SK-N-SH (cell line): Measurements from ENCODE around the gene ACOT9.

ENCODE experiments used
- ELF1 ChIP-seq: IDR thresholded peaks from 2 replicates; pipeline ENCODE4 v1.4.0; 2012
- EP300 ChIP-seq, 2 experiments: IDR thresholded peaks; 2 replicates each; pipeline versions ENCODE4 v1.4.0 to v1.6.1; 2012; ENCODE audit warnings: borderline replicate concordance in 1 of 2, low read depth in 1 of 2, low read length in 1 of 2
- GABPA ChIP-seq: IDR thresholded peaks from 2 replicates; pipeline ENCODE4 v1.4.0; 2012; ENCODE audit warnings: low read depth, mild to moderate bottlenecking
- MXI1 ChIP-seq: IDR thresholded peaks from 2 replicates; pipeline ENCODE4 v1.6.1; 2012; ENCODE audit warnings: mild to moderate bottlenecking, low read depth, low read length, improper control_type of control experiment
- RCOR1 ChIP-seq: fragments of 150-350 bp; IDR thresholded peaks from 2 replicates; pipeline ENCODE4 v1.6.1; 2017; ENCODE audit warnings: antibody characterized with exemption, low read length
- RFX5 ChIP-seq: IDR thresholded peaks from 2 replicates; pipeline ENCODE4 v1.6.1; 2012; ENCODE audit warnings: mild to moderate bottlenecking, improper control_type of control experiment, low read length
- RXRA ChIP-seq: IDR thresholded peaks from 2 replicates; pipeline ENCODE4 v1.4.0; 2012; ENCODE audit warnings: low read depth, mild to moderate bottlenecking, borderline replicate concordance
- SIN3A ChIP-seq: IDR thresholded peaks from 2 replicates; pipeline ENCODE4 v1.6.1; 2012; ENCODE audit warnings: low read depth, mild to moderate bottlenecking, low read length, moderate library complexity, borderline replicate concordance
- TF ChIP-seq, protein P1 (sequence below): IDR thresholded peaks from 2 replicates; pipeline ENCODE4 v1.4.0; 2012; ENCODE audit warnings: low read depth
- TF ChIP-seq, protein P2 (sequence below): fragments of 200-600 bp; sonication (generic); IDR thresholded peaks from 2 replicates; pipeline ENCODE4 v1.6.1; 2017; ENCODE audit warnings: antibody characterized with exemption, mild to moderate bottlenecking, moderate library complexity
- TF ChIP-seq, protein P3 (sequence below): IDR thresholded peaks from 2 replicates; pipeline ENCODE4 v1.6.1; 2012; ENCODE audit warnings: mild to moderate bottlenecking, low read depth, low read length, moderate library complexity

DNA sequence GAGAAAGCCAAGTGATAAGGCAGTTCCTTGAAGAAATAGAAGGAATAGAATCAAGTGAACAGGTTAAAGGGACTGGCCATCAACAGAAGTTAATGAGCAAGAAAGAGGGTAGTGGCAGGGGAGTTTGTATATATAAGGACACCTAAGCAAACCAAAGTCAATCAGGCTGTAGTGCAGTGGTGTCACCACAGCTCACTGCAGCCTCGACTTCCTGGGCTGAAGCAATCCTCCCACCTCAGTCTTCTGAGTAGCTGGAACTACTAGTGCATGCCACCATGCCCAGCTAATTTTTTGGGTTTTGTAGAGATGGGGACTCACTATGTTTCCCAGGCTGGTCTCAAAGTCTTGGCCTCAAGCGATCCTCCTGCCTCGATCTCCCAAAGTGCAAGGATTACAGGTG, 15.9 kb downstream of the ACOT9 start:
- TF ChIP-seq, protein P1, sequence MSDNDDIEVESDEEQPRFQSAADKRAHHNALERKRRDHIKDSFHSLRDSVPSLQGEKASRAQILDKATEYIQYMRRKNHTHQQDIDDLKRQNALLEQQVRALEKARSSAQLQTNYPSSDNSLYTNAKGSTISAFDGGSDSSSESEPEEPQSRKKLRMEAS: no peak
- TF ChIP-seq EP300 (IDR thresholded peaks at IDR 0.05; ENCODE audit: borderline replicate concordance in 1 of 2, low read depth in 1 of 2, low read length in 1 of 2) (no peak), GABPA (no peak), RCOR1 (no peak), RXRA (no peak), MXI1 (no peak), SIN3A (no peak), ELF1 (no peak), RFX5 (no peak)
- TF ChIP-seq, protein P2, sequence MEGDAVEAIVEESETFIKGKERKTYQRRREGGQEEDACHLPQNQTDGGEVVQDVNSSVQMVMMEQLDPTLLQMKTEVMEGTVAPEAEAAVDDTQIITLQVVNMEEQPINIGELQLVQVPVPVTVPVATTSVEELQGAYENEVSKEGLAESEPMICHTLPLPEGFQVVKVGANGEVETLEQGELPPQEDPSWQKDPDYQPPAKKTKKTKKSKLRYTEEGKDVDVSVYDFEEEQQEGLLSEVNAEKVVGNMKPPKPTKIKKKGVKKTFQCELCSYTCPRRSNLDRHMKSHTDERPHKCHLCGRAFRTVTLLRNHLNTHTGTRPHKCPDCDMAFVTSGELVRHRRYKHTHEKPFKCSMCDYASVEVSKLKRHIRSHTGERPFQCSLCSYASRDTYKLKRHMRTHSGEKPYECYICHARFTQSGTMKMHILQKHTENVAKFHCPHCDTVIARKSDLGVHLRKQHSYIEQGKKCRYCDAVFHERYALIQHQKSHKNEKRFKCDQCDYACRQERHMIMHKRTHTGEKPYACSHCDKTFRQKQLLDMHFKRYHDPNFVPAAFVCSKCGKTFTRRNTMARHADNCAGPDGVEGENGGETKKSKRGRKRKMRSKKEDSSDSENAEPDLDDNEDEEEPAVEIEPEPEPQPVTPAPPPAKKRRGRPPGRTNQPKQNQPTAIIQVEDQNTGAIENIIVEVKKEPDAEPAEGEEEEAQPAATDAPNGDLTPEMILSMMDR: no peak
- TF ChIP-seq, protein P3, sequence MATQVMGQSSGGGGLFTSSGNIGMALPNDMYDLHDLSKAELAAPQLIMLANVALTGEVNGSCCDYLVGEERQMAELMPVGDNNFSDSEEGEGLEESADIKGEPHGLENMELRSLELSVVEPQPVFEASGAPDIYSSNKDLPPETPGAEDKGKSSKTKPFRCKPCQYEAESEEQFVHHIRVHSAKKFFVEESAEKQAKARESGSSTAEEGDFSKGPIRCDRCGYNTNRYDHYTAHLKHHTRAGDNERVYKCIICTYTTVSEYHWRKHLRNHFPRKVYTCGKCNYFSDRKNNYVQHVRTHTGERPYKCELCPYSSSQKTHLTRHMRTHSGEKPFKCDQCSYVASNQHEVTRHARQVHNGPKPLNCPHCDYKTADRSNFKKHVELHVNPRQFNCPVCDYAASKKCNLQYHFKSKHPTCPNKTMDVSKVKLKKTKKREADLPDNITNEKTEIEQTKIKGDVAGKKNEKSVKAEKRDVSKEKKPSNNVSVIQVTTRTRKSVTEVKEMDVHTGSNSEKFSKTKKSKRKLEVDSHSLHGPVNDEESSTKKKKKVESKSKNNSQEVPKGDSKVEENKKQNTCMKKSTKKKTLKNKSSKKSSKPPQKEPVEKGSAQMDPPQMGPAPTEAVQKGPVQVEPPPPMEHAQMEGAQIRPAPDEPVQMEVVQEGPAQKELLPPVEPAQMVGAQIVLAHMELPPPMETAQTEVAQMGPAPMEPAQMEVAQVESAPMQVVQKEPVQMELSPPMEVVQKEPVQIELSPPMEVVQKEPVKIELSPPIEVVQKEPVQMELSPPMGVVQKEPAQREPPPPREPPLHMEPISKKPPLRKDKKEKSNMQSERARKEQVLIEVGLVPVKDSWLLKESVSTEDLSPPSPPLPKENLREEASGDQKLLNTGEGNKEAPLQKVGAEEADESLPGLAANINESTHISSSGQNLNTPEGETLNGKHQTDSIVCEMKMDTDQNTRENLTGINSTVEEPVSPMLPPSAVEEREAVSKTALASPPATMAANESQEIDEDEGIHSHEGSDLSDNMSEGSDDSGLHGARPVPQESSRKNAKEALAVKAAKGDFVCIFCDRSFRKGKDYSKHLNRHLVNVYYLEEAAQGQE: no peak
